Epidermal melanocyte (primary cell): ENCODE measurements around the gene PDK4.

Experiments
- DNase-seq: peaks from one replicate; pipeline ENCODE4 v3.0.0; 2011; ENCODE audit warnings: low spot score; ENCODE audit not compliant: insufficient read length

The PDK4 gene

DNA sequence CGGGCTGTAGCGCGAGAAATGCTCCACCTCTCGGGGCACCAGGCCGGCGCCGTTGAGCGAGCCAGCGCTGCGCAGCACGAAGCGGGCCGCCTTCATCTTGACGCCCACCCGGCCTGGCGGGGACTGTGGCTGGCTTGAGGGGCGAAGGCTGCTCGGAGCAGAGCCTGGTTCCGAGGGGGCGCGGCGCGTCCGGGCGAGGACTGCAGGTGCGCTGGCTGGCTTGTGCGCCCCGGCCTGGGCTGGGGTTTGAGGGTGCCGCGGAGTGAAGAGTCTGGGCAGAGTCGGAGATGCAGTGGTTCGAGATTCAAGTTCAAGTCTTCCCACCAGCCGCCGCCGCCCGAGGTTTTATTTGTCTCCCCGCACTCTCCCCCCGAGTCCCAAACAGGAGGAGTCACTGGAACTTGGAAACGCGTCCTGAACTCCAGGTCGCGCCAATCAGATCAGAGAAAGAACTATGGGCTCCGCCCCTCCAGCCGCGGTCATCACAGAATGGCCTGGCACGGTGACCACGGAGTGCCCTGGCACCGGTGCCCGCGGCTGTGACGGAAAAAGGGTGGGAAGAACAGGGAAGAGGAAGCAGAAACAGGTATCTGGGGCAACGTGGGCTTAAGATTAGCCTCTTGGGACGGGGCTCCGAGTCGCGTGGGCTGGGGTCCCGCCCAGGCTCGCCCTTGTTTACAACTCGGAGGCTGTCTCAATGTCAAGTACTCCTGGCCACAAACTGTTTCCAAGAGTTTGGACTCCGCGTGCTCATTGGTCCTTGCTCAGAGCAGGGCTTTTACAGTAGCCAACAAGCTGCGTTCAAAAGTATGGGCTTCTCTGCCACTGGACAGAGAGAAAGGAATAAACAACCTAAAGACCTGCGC, at the start of gene PDK4:
PDK4 (minus strand) TSS at position 319 of the 866 bp plus-strand sequence; CDS start at position 96, 223 bp downstream.
- peak; percentile 63 for DNase-seq

GRCh38 chr7:95642173-95642572, 45.9 kb upstream of the PDK4 start:
- DNase-seq: no peak

DNA sequence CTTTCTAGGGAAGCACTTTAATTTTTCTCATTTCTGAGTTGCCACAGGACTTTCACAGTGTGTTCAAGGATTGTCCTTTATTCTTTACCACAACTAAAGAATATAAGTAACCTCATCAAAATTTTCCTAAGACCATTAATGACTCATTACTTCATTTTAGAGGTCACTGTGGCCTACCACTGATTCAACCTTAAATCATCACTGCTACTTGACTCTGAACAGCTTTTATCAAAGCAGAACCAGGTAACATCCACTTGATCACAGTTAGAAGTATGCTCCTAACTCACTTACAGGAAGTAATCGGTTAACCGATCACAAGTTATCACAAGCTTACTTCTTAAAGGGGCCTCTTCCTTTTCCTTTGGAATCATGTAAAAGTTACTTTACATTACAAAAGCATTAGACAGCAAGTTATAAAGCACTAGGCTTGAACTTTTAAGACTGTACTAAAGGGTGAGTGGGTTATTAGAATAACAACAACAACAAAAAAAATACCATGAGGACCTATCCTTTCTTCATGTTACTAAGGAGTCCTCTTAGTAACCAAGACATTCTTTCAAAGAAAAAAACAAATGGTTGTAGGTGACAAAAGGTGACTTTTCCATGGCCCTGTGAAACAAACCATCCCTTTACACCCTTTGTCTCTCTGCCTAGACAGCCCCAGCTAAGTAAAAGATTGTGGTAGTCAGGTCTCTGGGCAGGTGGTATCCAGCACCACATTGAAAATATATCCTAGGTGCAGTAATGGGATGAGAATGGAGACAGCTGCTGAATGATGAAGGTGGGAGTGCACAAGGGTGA, 40.0 kb upstream of the PDK4 start:
- DNase-seq: no peak

DNA sequence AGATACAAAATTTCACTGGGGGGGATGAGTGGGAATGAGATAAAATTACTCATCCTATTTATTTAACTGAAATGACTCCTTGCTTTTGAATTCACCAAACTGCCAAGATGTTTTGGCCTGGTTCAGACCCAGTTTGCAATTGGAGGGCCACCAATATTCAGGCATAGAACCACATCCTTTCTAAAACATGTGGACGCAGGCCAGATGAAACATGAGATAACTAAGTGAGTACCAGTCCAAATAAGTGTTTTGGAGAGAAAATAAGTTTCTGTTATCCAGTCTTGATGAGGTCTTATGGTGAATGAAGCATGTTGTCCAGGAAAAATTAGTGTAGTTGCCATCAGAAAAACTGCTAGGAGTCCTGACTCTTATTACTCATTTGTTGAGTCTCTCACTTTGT, 36.3 kb upstream of the PDK4 start:
- no peak for DNase-seq

- no peak for DNase-seq
These were observed 35.2 kb upstream of the PDK4 start for GRCh38 chr7:95631527-95631926.

- DNase-seq: no peak
These were observed 34.6 kb upstream of the PDK4 start for GRCh38 chr7:95630702-95631458.

GRCh38 chr7:95628831-95629439, 32.6 kb upstream of the PDK4 start:
- DNase-seq: no peak

- DNase-seq: no peak
These were observed 27.5 kb upstream of the PDK4 start for GRCh38 chr7:95623788-95624187.

DNA sequence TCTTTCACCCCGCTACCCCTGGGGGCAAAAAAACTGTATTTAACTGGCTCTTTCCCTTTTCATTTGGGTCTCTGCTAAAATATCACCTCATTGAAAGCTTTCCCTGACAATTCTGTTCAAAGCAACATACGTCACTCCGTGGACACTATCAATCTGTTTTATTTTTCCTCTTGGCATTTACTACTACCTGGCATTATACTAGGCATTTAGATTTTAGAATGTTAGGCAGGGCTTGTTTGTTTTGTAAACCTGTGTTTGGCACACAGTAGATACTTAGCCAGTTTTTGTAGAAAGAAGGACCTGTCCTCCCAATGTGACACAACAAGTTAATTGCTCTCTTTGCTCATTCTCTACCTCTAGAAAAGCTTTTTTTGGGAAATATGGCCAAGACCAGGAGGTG, 26.5 kb upstream of the PDK4 start:
- no peak for DNase-seq

DNA sequence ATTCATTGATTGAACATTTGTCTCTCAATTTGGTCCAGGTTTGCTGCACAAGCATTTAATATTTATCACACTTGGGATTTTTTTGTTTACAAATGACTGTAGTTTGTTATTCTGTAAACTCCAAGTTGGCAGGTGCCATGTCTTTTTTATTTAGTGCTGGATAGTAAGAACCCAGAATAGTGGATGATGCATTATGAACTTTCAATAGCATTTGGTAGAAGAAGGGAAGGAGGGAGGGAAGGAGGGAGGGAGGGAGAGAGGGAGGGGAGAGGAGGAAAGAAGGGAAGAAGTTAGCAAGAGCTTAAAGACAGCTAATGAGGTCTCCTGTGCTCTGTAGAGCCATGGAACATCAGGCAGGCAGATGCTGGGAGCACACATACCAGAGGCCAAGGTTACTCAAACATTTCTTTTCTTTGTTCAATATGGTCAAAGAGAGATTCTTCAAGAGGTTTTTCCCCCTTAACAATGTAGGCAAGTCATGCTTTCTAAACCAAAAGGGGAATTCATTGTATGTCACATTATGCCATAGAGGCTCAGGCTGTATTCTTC, 25.8 kb upstream of the PDK4 start:
- no peak for DNase-seq

DNA sequence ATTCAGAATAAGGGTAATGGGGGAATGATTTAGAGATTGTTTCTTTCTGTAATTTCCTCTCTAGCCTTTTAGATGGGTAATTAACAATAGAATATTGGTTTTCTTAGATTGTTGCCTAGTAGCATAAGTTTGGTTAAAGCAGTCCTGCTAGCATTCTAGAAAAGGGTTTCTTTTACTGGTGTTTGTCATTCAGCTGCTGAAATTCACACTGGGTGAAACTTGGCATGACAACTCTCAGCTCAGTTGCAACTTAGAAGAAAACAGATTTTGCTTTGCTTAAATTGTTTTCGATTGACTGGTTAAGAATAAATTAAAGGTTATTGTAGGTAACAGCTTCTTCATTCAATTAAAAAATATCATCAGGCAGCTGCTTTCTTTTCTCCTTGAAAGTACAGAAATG, 25.1 kb upstream of the PDK4 start:
- no peak for DNase-seq

DNA sequence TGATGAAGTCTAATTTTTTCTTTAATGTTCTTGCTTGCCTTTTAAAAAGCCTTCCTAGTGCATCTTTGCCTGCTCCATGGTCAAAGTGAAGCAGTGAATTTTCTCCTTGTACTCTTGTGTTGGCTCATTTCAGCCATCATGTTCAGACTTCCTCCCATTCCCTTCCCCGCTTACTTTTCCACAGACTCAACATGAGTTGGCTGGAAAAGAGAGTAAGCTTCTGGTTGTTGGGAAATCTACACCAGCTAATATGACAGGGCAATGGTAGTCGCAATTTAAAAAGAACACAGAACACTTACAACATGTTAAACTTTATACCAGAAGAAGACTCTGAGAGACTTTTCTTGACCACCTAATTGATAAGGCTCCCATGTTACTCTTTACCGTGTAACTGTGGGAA, 24.3 kb upstream of the PDK4 start:
- DNase-seq: no peak

DNA sequence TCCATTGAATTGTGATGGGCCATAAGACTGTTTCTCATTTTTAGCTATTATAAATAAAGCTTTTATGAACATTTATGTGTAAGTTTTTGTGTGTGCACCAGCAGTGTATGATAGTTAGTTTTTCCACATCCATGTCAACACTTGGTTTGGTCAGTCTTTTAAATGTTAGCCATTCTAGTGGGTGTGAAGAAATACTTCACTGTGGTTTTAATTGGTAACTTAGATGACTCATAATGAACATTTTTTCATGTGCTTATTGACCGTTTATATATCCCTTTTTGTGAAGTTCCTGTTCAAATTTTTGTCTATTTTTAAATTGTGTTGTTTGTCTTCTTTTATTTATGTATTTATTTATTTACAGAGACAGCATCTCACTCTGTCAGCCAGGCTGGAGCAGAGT, 23.6 kb upstream of the PDK4 start:
- DNase-seq: no peak

GRCh38 chr7:95619517-95619916, 23.2 kb upstream of the PDK4 start:
- DNase-seq: no peak

- DNase-seq: no peak
These were observed 18.2 kb upstream of the PDK4 start for GRCh38 chr7:95614442-95614940.

- no peak for DNase-seq
These were observed 14.9 kb upstream of the PDK4 start for GRCh38 chr7:95611224-95611623.

- DNase-seq: no peak
These were observed 13.1 kb upstream of the PDK4 start for GRCh38 chr7:95609277-95609971.

GRCh38 chr7:95608359-95609173, 12.2 kb upstream of the PDK4 start:
- peak; percentile 80 for DNase-seq

- no peak for DNase-seq
These were observed 11.2 kb upstream of the PDK4 start for GRCh38 chr7:95607561-95607960.
